ENCODE results near the gene DRP2.
"Not testable (repeated sequence)": the region's sequence is repeated elsewhere in the genome, so short reads cannot be mapped to it uniquely, and the experiment has no call there.

DRP2 gene

DNA sequence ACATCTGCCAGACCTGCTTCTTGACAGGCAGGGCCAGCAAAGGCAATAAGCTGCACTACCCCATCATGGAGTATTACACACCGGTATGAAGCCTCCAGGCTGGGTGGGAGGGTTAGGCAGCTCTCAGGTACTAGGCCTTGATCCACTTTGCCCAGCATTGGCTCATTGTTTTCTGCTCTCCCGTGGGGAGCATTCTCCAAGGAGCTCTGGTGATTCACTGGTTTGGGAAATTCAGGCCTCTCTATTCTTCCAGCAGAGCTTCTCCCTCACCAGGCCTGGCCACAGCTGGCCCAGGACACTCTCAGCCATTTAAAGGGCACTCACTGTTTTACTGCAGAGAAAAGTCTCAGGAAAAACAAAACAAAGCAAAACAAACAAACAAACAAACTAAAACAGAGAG is 33.0 kb downstream of the DRP2 start:
- no peak for DNase-seq

DNA sequence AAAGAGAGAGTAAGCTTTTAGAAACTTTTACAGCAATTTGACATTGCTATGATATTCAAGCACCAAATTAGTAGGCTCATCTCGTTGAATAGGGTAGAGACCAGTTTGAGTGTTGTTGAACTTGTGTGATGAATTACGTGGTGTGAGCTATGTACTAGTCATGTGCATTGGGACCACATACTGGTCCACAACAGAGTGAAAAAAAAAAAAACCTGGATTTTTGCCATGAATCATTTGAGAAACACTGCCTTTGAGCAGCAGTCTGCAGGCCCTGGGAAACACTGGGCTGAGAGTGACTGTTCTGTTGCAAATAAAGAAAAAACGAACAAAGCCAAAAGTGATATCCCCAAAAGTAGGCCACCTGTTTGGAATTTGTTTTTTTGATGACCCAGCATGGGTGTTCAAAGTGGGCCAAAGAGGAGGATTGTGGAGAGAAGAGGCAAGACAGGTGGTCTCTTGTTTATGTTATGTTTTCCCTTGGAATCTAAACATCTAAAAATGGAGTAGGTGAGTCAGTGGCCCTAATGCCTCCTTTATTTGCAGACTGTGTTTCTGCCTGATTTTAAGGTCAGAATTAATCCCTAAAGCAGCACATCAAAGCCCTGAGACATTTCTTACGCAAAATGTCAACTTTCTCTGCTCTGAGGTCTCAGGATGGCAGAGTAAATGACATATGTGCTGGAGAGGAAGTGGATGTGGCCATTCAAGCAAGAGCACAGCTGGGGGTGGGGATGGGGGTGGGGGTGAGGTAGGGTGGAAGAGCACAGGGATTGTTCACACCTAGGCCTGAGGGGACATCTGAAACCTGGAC is 38.1 kb downstream of the DRP2 start:
- no peak for DNase-seq

DNA sequence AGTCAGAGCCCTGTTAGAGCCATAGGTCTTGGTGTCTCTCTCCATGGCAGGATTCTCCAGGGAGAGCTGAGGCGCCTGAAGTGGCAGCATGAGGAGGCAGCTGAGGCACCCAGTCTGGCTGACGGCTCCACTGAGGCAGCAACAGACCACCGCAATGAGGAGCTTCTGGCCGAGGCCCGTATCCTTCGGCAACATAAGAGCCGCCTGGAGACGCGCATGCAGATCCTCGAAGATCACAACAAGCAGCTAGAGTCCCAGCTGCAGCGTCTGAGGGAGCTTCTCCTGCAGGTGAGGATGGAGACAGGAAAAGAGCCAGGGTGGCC is 38.6 kb downstream of the DRP2 start:
- DNase-seq = no peak

DNA sequence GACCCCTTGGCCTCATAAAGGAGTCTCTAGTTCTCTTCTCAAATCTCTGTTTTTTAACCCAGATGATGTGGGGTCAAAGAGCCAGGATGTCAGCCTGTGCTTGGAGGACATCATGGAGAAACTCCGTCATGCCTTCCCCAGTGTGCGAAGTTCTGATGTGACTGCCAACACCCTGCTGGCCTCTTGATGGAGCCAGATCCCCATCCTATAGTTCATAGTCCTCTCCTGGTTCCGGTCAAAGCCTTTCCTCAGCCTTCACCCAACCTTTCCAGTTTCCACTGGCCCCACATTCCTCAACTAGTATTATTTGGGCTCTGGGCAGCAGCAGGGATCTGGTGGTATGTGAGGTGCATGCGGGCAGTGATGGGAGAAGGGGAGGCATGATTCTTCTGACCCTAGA is 40.8 kb downstream of the DRP2 start:
- DNase-seq = no peak

DNA sequence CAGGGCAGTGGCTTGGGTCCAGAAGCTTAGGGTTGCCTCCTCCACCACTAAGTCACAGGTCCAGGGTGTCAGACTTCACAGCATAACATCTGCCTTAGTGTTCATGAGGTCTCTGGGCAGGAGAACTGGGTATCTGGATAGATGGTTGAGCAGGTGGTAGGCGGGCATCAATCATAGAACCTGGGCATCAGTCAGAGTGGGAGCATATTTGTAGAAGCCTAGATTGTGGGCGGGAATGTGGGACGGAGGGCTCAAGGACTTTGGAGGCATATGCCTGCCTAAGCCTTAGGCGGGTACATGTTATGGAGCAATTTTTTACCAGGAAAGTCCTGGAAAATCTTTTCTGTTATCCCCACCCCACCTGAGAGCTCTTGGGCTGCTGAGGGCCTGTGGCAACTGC is 43.0 kb downstream of the DRP2 start:
- DNase-seq = no peak

DNA sequence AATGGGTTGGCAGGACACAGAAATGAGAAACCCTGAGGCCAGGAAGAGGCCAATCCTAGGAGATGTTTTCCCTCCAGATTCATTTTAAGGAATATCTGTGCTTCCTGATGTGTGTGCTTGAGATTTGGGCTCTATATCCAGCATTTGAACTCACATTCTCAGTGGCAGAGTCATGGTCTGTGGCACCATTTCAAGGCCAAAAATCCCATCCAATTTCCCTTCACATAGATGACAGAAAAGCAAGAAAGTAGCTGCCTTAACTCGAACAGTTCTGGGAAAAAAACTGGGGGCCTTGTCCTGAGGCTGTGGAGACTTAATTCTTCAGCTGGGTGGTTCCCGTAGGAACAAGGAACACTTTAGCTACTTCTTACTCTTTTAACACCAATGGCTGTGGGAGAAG is 44.2 kb downstream of the DRP2 start:
- DNase-seq = no peak

DNA sequence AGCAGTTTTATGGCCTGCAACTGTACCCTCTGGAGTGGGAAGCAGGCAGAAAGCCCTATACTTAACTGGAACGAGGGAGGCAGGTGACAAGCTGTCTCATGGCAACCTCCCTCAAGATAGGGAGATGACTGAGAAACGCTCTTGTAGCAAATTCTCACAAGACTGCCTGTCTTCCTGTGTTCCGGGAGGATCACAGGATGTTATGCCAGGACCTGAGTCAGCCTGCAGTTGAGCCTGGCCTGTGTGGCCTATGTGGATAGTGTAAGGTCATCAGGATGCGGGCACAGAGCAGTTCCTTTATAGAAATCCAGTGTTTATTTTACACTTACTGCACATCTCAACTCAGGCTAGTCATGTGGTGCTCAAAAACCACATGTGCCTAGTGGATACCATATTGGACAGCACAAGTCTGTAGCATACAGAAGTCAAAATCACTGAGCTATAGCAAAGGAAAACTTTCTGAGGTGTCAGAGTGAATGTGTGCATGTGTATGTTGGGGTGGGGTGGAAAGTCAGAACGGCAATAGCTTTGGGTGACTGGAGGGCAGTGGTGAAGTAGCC is 46.4 kb downstream of the DRP2 start:
- no peak for DNase-seq

DNA sequence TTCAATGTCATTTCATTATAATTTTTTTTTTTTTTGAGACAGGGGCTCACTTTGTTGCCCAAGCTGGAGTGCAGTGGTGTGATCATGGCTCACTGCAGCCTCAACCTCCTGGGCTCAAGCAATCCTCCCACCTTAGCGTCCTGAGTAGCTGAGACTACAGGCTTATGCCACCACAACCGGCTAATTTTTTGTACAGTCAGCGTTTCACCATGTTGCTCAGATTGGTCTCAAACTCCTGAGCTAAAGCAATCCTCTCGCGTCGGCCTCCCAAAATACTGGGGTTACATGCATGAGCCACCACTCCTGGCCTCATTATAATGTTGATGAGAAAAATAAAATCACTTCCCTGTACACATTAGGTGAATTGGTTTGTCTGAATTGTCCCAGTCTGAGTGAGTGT is 54.6 kb downstream of the DRP2 start:
- no peak for DNase-seq

DNA sequence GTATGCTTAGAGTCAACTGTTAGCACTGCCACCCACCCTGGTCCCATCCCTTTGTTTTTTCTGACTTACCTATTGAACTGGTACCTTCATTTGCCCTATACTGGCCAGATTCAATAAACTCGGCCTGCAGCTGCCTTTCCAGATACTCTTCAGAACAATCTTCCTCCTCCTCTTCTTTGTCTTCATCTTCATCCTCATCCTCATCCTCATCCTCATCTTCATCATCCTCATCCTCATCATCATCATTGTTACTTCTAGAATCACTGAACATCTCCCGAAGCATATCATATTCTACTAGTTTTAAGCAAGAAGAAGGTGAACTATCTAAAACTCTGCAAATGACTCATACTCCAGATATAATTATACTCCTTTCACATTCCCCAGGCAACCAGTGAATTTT is 56.7 kb downstream of the DRP2 start:
- no peak for DNase-seq

DNA sequence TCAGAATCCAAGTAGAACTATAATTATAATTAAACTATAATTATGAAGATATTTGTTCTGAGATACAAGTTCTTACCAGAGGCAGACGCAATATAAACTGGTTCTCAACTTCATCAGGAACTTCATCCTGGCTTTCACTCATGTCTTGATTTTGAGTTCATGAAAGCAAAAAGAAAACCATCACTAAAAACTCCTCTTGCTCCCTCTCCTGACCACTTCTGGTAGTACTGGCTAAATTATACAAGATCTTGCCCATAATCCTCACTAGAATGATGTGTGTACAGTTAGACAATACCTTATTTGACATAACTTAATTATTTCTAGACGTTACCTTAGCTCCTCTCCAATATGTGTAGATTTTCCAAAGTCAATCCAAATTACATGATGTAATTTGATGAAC is 67.8 kb downstream of the DRP2 start:
- peak; percentile 8 for DNase-seq

DNA sequence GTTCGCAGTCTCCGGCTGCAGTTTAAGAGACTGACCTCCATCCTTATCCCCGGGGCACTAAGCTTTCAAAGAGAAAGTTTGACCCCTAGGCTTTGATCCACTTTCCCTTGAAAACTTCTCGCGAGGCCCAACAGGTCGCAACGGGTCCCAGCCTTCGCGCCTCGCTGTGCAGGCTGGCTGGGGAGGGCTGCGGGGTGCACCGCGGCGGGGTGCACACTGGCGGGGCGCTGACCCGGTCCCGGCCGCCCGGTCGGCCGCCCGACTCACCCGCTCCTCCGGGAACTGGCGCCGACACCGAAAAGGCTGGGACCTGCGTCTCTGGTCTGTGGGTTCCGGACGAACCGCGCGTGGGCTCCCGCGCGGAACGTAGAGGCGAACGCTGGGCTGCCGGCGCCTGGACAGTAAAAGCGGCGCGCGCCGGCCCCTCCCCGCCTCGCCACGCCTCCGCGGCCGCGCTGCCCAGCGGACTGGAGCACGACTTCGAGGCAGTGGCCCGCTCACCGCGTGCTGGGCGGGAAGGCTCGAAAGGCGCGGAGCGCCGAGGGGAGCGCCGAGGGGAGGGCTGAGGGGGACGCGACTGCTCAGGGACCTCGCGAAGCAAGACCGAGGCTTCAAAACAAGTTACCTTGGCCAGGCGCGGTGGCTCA is 71.5 kb downstream of the DRP2 start, which contains the start of gene TAF7L:
TAF7L (minus strand) TSS at position 378 of the 647 bp plus-strand sequence. CDS start 3,791 bp downstream, outside the sequence.
- no peak for DNase-seq

DNA sequence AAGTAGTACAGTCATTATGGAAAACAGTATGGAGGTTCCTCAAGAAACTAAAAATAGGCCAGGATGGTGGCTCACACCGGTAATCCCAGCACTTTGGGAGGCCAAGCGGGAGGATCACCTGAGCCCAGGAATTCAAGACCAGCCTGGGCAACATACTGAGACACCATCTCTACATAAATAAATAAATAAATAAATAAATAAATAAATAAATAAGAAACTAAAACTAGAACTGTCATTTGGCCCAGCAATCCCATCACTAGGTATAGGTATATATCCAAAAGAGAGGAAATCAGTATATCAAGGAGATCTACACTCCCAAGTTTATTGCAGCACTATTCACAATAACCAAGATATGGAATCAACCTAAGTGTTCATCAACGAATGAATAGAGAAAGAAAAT is 76.0 kb downstream of the DRP2 start:
- DNase-seq = not testable (repeated sequence)

DNA sequence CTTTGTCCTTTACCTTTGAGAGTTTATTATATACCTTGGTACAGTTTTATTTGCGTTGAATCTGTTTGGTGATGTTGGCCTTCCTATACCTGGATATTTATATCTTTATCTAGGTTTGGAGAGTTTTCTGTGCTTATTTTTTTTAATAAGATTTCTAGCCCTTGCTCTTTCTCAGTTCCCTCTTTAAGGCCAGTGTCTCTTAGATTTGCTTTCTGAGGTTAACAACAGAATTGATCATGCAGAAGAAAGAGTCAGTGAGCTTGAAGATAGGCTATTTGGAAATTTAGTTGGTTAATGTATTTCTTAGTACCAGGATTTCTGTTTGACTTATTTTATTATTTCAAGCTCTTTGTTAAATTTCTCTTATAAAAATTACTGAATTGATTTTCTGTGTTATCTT is 84.2 kb downstream of the DRP2 start:
- DNase-seq = no peak
